ENCODE measurements around the gene NPNT.

- no peak for TF ChIP-seq CTCF (IDR thresholded peaks at IDR 0.05)
- TF ChIP-seq ATF1 (CRISPR knock-in tag; IDR thresholded peaks at IDR 0.05) = no peak
Observed at GRCh38 chr4:105870963-105871362, 24.3 kb upstream of the NPNT start.
